HepG2 (cell line): Measurements from ENCODE around the gene SCAPER. TPM values are rescaled to one million over a fixed set of nuclear protein-coding genes. Genes with fewer than 3 reads are reported as not detected.

Experiments
- CBFB ChIP-seq: sonication (generic); formaldehyde crosslinking; IDR thresholded peaks from 2 replicates; pipeline ENCODE4 v1.4.0; 2020; ENCODE audit warnings: missing genetic modification reagents
- MTERF4 ChIP-seq: sonication (generic); formaldehyde crosslinking; IDR thresholded peaks from 2 replicates; pipeline ENCODE4 v1.8.0; 2023; ENCODE audit warnings: mild to moderate bottlenecking, missing genetic modification reagents
- MXI1 ChIP-seq: IDR thresholded peaks from 3 replicates; pipeline ENCODE4 v1.6.1; 2012; ENCODE audit warnings: low read depth, low read length, inconsistent platforms, borderline replicate concordance
- POLR2AphosphoS5 ChIP-seq: IDR thresholded peaks from 2 replicates; pipeline ENCODE4 v1.6.1; 2012; ENCODE audit warnings: low read depth, low read length
- PRDM10 ChIP-seq: sonication (generic); formaldehyde crosslinking; IDR thresholded peaks from 2 replicates; pipeline ENCODE4 v1.4.0; 2020; ENCODE audit warnings: low read depth, missing genetic modification reagents
- SETDB1 ChIP-seq: sonication (generic); formaldehyde crosslinking; IDR thresholded peaks from 2 replicates; pipeline ENCODE4 v1.5.1; 2020; ENCODE audit warnings: missing genetic modification reagents, mild to moderate bottlenecking, borderline replicate concordance
- SMAD3 ChIP-seq: sonication (generic); formaldehyde crosslinking; IDR thresholded peaks from 2 replicates; pipeline ENCODE4 v1.4.0; 2020; ENCODE audit warnings: missing genetic modification reagents
- TAF1 ChIP-seq: sonication (generic); formaldehyde crosslinking; IDR thresholded peaks from 2 replicates; pipeline ENCODE4 v1.4.0; 2020; ENCODE audit warnings: missing genetic modification reagents
- ZBTB20 ChIP-seq: sonication (generic); formaldehyde crosslinking; IDR thresholded peaks from 2 replicates; pipeline ENCODE4 v1.8.1; 2023; ENCODE audit warnings: missing genetic modification reagents, low read depth, mild to moderate bottlenecking, borderline replicate concordance
- ZBTB44 ChIP-seq: sonication (generic); formaldehyde crosslinking; IDR thresholded peaks from 2 replicates; pipeline ENCODE4 v1.4.0; 2020; ENCODE audit warnings: missing genetic modification reagents
- ZFP36L2 ChIP-seq: sonication (generic); formaldehyde crosslinking; IDR thresholded peaks from 2 replicates; pipeline ENCODE4 v1.4.0; 2020; ENCODE audit warnings: missing genetic modification reagents
- ZHX2 ChIP-seq, 2 experiments: sonication (generic) in 1 of 2; formaldehyde crosslinking in 1 of 2; IDR thresholded peaks; 2 replicates each; pipeline versions ENCODE4 v1.6.1 to v1.9.0; 2014 to 2022; ENCODE audit warnings: antibody characterized with exemption in 1 of 2, borderline replicate concordance in 1 of 2, inconsistent platforms in 1 of 2, low read depth in 1 of 2, missing genetic modification reagents in 1 of 2
- ZNF281 ChIP-seq: sonication (generic); formaldehyde crosslinking; IDR thresholded peaks from 2 replicates; pipeline ENCODE4 v1.4.0; 2020; ENCODE audit warnings: missing genetic modification reagents, borderline replicate concordance
- polyA plus RNA-seq, 8 experiments: library from polyadenylated mRNA; depleted of rRNA in 3 of 8; stranded (reverse) in 7 of 8; unstranded in 1 of 8; fragments of >200 nt; fragmentation: Illumina TruSeq in 4 of 8; extraction: Trizol in 4 of 8; gene quantifications; 2 replicates each; pipeline versions ENCODE4 v1.2.1 to v1.2.3, GENCODE V29; 2011 to 2016; ENCODE audit warnings: low read depth in 4 of 8, missing spikeins in 1 of 8, mixed read lengths in 1 of 8; ENCODE audit not compliant: insufficient read depth in 1 of 8
- total RNA-seq, 5 experiments: library from RNA; depleted of rRNA; stranded (reverse); fragments of >200 nt; fragmentation: Illumina TruSeq; extraction: Trizol; gene quantifications; 2 replicates each; pipeline ENCODE4 v1.2.3, GENCODE V29; 2016; ENCODE audit warnings: low read depth in 1 of 5

The SCAPER gene
- total and polyA plus RNA-seq, 2 of the 13 experiments (the other 11 are each of a cell fraction or from before 2014, with no cell fraction given), result 4.3 to 10.5 TPM

GRCh38 chr15:76310475-76311099 is 594.6 kb downstream of the SCAPER start (continued):
- TF ChIP-seq ZHX2 (IDR thresholded peaks at IDR 0.05; ENCODE audit: low read depth) (0 out of 2 replicates have a peak, but pooled peaks have one; percentile 1), ZHX2 (CRISPR knock-in tag; IDR thresholded peaks at IDR 0.05; ENCODE audit: borderline replicate concordance) (no peak), SETDB1 (CRISPR knock-in tag) (no peak), POLR2AphosphoS5 (no peak), TAF1 (CRISPR knock-in tag) (no peak), CBFB (CRISPR knock-in tag) (peak; percentile 2; the same call in 1 of the 2 replicates), MXI1 (no peak), PRDM10 (CRISPR knock-in tag) (no peak), ZFP36L2 (CRISPR knock-in tag) (no peak), MTERF4 (0 out of 2 replicates have a peak, but pooled peaks have one; percentile 39), SMAD3 (CRISPR knock-in tag) (no peak), ZBTB20 (CRISPR knock-in tag) (no peak), ZBTB44 (CRISPR knock-in tag) (no peak), ZNF281 (CRISPR knock-in tag) (no peak)
